ENCODE data around the gene COX10. TPM values are rescaled to one million over a fixed set of nuclear protein-coding genes. Genes with fewer than 3 reads are reported as not detected.

Gene COX10
- total RNA-seq, 1 experiment from 2014 or later = 10.8 TPM

Small RNA genes lying within 50 kb of the gene (small RNA-seq; reads per million reads assigned to genes)
- not detected for gene RF00090

Other genes with a start within 250 kb of the COX10 start
- gene CDRT15, start 167.4 kb downstream of the COX10 start, total RNA-seq (2014; rRNA removed; shearing (Covaris generic)) = not detected in 2 replicates
- 0.13 TPM in 1 of 2 replicates, not detected in the other for gene HS3ST3B1, start 231.6 kb downstream of the COX10 start, total RNA-seq (2014; rRNA removed; shearing (Covaris generic))